ENCODE measurements around the gene TTLL5. TPM values are rescaled to one million over a fixed set of nuclear protein-coding genes. Genes with fewer than 3 reads are reported as not detected.

Gene TTLL5
- total RNA-seq, 2 donors from 2014 or later: 26.5 to 37.3 TPM

DNA sequence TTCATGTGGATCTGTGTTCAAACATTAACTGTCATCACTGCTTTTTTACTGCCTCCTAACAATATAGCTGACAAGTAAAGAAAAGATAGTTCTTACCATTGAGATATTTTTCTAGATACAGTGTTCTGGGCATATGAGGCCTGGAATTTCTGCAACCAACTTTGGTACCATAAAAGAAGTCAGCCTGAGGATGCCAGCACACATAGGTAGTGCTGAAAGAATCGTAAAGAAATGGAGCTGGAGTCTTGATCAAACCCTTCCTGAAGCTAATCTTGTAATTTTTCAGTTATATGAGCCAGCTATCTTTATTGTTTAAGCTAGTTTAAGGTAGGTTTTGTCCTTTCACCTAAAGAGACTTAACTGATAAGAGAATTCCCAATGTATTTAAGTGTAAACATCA is 11.7 kb upstream of the TTLL5 start:
- TF ChIP-seq, protein P1, sequence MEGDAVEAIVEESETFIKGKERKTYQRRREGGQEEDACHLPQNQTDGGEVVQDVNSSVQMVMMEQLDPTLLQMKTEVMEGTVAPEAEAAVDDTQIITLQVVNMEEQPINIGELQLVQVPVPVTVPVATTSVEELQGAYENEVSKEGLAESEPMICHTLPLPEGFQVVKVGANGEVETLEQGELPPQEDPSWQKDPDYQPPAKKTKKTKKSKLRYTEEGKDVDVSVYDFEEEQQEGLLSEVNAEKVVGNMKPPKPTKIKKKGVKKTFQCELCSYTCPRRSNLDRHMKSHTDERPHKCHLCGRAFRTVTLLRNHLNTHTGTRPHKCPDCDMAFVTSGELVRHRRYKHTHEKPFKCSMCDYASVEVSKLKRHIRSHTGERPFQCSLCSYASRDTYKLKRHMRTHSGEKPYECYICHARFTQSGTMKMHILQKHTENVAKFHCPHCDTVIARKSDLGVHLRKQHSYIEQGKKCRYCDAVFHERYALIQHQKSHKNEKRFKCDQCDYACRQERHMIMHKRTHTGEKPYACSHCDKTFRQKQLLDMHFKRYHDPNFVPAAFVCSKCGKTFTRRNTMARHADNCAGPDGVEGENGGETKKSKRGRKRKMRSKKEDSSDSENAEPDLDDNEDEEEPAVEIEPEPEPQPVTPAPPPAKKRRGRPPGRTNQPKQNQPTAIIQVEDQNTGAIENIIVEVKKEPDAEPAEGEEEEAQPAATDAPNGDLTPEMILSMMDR (IDR thresholded peaks at IDR 0.05): no peak
- intact Hi-C loops (cut with DNase I): no loop called here
- Histone ChIP-seq H3K36me3 (peaks cover 8% of the 10 kb centered on the region), H3K4me1 (no peaks in the 10 kb centered on the region), H3K4me3 (no peak overlapping the region), H3K9me3 (no peaks in the 10 kb centered on the region), H3K27me3 (no peaks in the 10 kb centered on the region), H3K9ac (ENCODE audit: low read depth in 2 of 2, low read length in 2 of 2) (no peak overlapping the region), H3K27ac (no peak overlapping the region)
- no peak for DNase-seq

DNA sequence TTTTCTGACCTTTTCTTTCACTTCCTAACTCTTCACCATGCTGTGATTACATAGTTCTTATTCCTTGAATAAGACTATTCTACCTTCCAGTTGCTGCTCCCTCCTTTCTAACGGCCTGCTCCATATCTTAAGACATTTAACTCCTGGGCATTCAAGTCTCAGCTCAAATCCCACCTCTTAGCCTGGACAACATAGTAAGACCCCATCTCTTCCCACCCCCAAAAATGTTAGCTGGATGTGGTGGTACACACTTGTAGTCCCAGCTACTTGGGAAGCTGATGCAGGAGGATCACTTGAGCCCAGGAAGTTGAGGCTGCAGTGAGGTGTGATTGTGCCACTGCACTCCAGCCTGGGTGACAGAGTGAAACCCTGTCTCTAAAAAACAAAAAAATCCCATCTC is 11.3 kb upstream of the TTLL5 start:
- TF ChIP-seq, protein P1 (IDR thresholded peaks at IDR 0.05): no peak
- DNase-seq: no peak
- Histone ChIP-seq H3K9me3 (no peaks in the 10 kb centered on the region), H3K27me3 (no peaks in the 10 kb centered on the region), H3K9ac (ENCODE audit: low read depth in 2 of 2, low read length in 2 of 2) (no peak overlapping the region), H3K4me3 (no peak overlapping the region), H3K27ac (no peak overlapping the region), H3K36me3 (peaks cover 8% of the 10 kb centered on the region), H3K4me1 (no peaks in the 10 kb centered on the region)
- intact Hi-C loops (cut with DNase I): no loop called here

DNA sequence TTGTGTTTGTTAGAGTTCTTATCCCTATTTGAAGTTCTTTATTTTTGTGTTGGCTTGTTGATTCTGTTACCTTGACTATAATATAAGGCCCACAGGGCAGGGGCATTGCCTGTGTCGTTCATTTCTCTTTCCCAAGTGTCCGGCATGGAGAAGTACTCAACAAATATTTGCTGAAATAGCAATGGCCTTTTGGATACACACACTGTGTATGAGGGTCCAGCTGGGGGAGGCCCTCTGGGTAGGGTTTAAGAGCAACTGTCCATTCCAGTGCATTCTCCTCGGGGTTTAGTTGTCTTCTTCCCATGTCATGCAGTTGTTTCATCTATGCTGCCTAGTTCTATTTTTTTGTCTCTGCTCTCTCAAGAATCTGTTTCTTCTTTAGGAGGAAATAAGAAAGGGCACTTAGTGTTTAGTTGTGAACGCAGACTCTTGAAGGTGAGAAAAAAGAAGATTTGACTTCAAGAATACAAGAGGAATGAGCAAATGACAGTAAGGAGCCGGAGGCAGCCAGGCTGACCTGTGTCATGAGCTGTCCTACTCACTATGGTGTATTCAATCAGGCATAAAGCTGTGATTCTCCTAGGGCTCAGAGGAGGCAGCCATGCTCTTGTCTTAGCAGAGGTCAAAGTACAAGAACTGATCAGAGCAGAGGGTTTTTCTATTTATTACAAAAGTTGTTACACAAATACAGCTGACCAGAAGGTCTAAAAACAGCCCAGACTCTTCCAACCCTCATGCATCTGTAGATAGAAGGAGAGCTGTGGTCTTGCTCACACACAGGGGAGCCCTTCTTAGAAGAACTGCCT is 10.6 kb upstream of the TTLL5 start:
- intact Hi-C loops (cut with DNase I): no loop called here

DNA sequence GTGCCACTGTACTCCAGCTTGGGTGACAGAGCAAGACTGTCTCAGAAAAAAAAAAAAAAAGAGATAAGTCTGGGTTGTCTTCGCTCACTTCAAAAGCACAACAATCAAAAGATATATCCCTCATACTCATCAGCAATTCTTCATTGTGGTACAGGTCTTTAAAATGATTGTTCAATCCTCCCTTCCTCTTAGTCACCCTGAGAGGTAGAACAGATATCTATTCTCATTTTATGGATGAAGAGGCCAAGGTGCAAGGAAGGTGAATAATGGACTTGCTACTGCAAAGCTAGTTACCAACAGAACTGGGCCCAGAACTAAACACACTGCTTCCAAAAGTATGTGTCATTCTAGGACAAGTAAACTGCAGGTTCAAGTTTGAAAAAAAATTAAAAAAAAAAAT is 7.5 kb upstream of the TTLL5 start:
- intact Hi-C loops (cut with DNase I): no loop called here
- no peaks in the 10 kb centered on the region for H3K27me3 ChIP-seq
- no peaks in the 10 kb centered on the region for H3K9me3 ChIP-seq
- H3K4me1 ChIP-seq: no peaks in the 10 kb centered on the region
- no peak overlapping the region for H3K4me3 ChIP-seq
- no peak for DNase-seq
- TF ChIP-seq, protein P1 (IDR thresholded peaks at IDR 0.05): no peak
- H3K27ac ChIP-seq: no peak overlapping the region
- peaks cover 8% of the 10 kb centered on the region for H3K36me3 ChIP-seq
- H3K9ac ChIP-seq (ENCODE audit: low read depth in 2 of 2, low read length in 2 of 2): no peak overlapping the region

More for the DNA sequence above, 10.6 kb upstream of the TTLL5 start:
- Histone ChIP-seq H3K4me3 (no peak overlapping the region), H3K36me3 (peaks cover 8% of the 10 kb centered on the region), H3K9ac (ENCODE audit: low read depth in 2 of 2, low read length in 2 of 2) (no peak overlapping the region), H3K27ac (no peak overlapping the region), H3K9me3 (no peaks in the 10 kb centered on the region), H3K4me1 (no peaks in the 10 kb centered on the region), H3K27me3 (no peaks in the 10 kb centered on the region)
- no peak for DNase-seq
- TF ChIP-seq, protein P1 (IDR thresholded peaks at IDR 0.05): no peak

DNA sequence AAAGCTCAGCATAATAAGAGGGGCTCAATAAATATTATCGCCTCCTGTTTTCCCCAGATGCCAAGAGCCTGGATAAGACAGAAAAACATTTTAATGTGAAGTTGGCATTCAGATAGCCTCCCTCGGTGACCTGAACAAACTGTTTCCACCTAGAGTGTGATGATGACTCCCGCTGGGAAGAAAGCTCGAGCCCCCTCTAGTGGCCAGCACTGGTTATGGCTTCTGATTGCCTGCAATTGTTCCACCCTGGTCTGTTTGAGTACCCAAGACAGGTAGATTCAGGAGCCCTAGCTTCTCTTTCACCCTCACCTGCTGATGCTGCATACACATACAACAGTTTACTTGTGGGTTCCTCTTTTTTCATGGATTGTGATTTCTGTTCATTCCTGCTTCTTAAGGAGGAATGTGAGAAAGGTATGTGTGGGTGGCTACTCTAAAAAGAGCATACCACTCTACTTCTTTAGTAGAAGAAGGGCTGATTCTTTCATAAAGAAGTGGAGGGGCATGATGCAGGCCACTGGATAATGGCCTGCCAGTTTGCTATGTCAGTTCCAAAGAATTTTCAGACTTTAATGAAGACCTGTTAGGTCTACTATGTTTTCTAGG is 6.8 kb upstream of the TTLL5 start:
- Histone ChIP-seq H3K4me1 (no peaks in the 10 kb centered on the region), H3K9ac (ENCODE audit: low read depth in 2 of 2, low read length in 2 of 2) (no peak overlapping the region), H3K27me3 (no peaks in the 10 kb centered on the region), H3K27ac (no peak overlapping the region), H3K4me3 (no peak overlapping the region), H3K9me3 (no peaks in the 10 kb centered on the region), H3K36me3 (peaks cover 8% of the 10 kb centered on the region)
- intact Hi-C loops (cut with DNase I): loop anchor here (2.0 kb wide), 1 partner anchor 77 kb away; no protein-coding TSS in a partner anchor
- TF ChIP-seq, protein P1 (IDR thresholded peaks at IDR 0.05): peak; percentile 96
- peak; percentile 87 for DNase-seq
